ENCODE data around the gene MFSD8.

- no peak for TF ChIP-seq EP300 (IDR thresholded peaks at IDR 0.05)
- TF ChIP-seq POLR2A (IDR thresholded peaks at IDR 0.05): no peak
- no peak for TF ChIP-seq CTCF (IDR thresholded peaks at IDR 0.05)
Measured at GRCh38 chr4:127995776-127996175, 30.8 kb upstream of the MFSD8 start.

Data from ovary (tissue), 3 donors.